Stimulated activated CD4-positive, alpha-beta T cell treated with anti-CD3 and anti-CD28 coated beads, Interleukin-12 subunit alpha, Interleukin-12 subunit beta, amount 100 ng/mL, for 4 hours (primary cell): ENCODE data around the gene TRIM63.

Experiments used
- DNase-seq: peaks from one replicate; pipeline ENCODE4 v3.0.0-alpha.2; 2020

The TRIM63 gene

GRCh38 chr1:26084091-26084561 lies 16.7 kb upstream of the TRIM63 start:
- no peak for DNase-seq

GRCh38 chr1:26083208-26083607 lies 15.8 kb upstream of the TRIM63 start:
- DNase-seq = no peak

- no peak for DNase-seq
These were observed 14.6 kb upstream of the TRIM63 start for GRCh38 chr1:26082020-26082350.

- DNase-seq = no peak
These were observed 14.0 kb upstream of the TRIM63 start for GRCh38 chr1:26081267-26082019.

- DNase-seq = no peak
These were observed 12.8 kb upstream of the TRIM63 start for GRCh38 chr1:26079960-26080814.

- no peak for DNase-seq
These were observed 11.7 kb upstream of the TRIM63 start for GRCh38 chr1:26079178-26079563.

GRCh38 chr1:26078286-26079177 lies 11.1 kb upstream of the TRIM63 start:
- no peak for DNase-seq

GRCh38 chr1:26077524-26077923 lies 10.1 kb upstream of the TRIM63 start:
- DNase-seq = no peak

GRCh38 chr1:26075421-26076144 lies 8.2 kb upstream of the TRIM63 start:
- no peak for DNase-seq

- DNase-seq = no peak
These were observed 4.9 kb upstream of the TRIM63 start for GRCh38 chr1:26072305-26072704.

- DNase-seq = no peak
These were observed 3.5 kb upstream of the TRIM63 start for GRCh38 chr1:26070963-26071342.

- DNase-seq = no peak
These were observed 3.0 kb upstream of the TRIM63 start for GRCh38 chr1:26070296-26070962.

GRCh38 chr1:26069941-26070295 lies 2.5 kb upstream of the TRIM63 start:
- no peak for DNase-seq

- DNase-seq = no peak
These were observed 573 bp downstream of the TRIM63 start for GRCh38 chr1:26066857-26067256.

GRCh38 chr1:26066160-26066559 lies 1.3 kb downstream of the TRIM63 start:
- DNase-seq = no peak

- DNase-seq = no peak
These were observed 2.9 kb downstream of the TRIM63 start for GRCh38 chr1:26064553-26064952.

- DNase-seq = no peak
These were observed 6.4 kb downstream of the TRIM63 start for GRCh38 chr1:26060832-26061574.

- DNase-seq = no peak
These were observed 7.5 kb downstream of the TRIM63 start for GRCh38 chr1:26059906-26060305.

GRCh38 chr1:26058052-26058595 lies 9.3 kb downstream of the TRIM63 start:
- no peak for DNase-seq

GRCh38 chr1:26057189-26057588 lies 10.2 kb downstream of the TRIM63 start:
- DNase-seq = no peak

- no peak for DNase-seq
These were observed 12.4 kb downstream of the TRIM63 start for GRCh38 chr1:26055041-26055440.
